HS-27A (cell line): Measurements from ENCODE around the gene RHOJ.
"Not testable (repeated sequence)": the region's sequence is repeated elsewhere in the genome, so short reads cannot be mapped to it uniquely, and the experiment has no call there.

Experiments
- DNase-seq: peaks from one replicate; pipeline ENCODE4 v3.0.0-alpha.2; 2012; ENCODE audit warnings: low read depth, missing footprints

Gene RHOJ

DNA sequence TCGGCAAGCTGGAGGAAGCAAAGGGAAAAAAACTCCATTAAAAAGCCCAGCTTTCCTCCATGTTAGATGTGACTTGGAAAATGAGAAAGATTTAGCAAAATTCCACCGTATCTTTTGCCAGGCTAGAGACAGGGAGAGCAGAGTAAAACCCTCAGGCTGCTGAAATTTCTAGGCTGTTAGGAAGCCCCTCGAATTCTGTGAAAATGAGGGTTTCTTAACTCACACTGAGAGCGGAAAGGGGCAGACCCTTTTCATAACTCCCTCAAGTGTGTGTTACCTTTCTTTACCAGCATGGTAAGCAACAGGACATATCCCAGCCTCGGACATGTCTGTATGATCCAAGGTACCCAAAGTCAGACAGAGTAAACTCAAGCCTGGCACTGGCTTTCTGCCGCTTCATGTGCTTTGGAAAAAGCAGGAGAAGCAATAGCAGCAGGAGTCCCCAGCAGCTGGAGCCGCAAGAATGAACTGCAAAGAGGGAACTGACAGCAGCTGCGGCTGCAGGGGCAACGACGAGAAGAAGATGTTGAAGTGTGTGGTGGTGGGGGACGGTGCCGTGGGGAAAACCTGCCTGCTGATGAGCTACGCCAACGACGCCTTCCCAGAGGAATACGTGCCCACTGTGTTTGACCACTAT is at the start of gene RHOJ:
Gene RHOJ, plus strand, starts transcription at position 37 of the 637 bp plus-strand sequence. Its CDS starts 427 bp downstream, at position 464.
- DNase-seq: no peak

DNA sequence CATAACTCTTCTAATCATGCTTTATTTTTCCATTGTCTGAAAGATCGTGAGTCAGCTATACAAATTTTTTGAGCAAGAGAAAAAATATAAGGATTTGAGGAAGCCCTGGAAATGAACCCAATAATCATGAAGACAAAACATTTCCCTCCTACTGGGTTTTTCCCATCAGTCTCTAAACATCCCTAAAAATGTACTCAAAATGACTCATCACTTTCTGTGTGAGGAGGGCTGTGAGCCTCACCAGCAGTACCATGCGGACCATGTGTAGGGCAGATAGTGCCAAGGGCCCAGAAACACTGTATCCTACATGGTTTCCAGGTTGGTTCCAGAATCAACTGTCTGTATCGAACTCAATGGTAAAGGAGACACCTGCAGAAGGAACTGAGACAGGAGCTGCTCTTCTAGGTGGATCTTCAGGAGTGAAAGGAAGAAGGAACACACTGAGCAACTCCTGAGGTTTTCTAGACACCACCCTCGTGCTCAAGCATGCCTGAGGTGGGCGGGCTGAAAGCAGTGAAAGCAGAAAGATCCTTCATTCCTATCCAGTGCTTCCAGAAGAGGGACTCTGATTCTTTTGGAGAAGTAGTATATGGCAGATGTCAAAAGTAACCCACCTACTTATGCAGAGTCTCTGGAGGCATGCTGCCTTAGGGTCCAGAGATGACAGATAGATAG is 48.6 kb upstream of the RHOJ start:
- no peak for DNase-seq

DNA sequence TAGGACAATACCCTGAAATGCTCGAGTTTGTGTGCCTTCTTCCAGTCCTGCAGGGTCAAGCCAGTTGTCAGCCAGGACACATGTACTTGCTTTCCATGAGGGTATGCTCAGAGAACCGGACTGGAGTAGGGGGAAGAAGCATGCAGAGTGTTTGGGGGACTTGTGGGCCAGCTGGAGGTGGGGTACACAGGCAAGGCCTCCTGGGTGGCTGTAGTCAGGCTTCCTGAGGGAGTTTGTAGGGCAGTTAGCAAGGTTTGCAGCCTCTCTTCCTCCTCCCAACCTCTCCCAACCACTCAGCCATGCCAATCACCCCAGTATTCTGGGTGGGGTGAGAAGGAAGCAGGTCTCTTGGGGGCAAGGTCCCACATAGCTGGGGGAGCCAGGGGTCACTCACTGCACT is 47.0 kb upstream of the RHOJ start:
- no peak for DNase-seq

DNA sequence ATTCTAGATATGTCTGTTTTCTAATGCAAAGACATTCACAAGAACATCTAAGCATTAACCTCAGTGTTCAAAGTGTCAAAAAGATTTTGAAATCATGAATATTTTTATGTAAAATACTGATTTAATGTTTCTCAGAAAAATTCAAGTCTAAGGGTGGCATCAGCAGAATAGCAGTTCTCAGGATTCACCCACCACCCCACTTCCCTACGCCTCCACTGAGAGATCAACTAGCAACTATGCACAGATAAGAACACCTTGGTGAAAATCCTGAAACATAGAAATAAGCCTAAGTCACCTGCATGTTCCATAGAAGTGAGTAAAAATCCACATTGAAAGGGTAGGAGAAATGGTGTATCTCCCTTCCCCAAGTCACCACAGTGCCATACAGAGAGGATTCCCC is 40.9 kb upstream of the RHOJ start:
- DNase-seq: no peak

DNA sequence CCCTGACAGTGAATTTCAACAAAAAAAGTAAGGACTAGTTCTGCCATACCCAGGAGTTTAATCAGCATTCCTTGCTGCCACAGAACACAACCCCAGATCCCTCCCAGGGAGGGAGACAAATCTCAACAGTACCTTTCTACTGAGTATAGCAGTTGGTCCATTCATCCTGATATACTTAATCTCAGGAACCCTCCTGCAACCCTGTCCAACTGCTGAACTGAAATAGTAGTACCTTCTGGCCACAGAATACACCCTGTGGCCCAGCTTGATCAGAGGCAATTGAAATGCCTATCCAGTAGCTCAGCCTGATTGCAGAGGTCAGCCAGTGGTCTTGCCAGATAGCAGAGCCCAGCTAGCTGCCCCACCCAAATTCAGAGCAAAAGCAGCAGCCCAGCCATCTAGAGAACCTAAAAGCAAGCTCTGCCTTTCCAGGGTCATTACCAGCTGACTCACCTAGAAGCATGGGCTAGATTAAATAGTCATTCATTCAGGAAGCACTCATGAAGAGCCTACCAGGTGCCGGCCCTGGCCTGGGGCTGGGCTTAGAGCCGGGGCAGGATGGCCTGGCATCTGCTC is 40.0 kb upstream of the RHOJ start:
- DNase-seq: no peak

DNA sequence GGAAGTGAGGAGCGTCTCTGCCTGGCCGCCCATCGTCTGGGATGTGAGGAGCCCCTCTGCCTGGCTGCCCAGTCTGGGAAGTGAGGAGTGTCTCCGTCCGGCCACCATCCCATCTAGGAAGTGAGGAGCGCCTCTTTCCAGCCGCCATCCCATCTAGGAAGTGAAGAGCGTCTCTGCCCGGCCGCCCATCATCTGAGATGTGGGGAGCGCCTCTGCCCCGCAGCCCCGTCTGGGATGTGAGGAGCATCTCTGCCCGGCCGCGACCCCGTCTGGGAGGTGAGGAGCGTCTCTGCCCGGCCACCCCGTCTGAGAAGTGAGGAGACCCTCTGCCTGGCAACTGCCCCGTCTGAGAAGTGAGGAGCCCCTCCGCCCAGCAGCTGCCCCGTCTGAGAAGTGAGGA is 39.0 kb upstream of the RHOJ start:
- DNase-seq: not testable (repeated sequence)

DNA sequence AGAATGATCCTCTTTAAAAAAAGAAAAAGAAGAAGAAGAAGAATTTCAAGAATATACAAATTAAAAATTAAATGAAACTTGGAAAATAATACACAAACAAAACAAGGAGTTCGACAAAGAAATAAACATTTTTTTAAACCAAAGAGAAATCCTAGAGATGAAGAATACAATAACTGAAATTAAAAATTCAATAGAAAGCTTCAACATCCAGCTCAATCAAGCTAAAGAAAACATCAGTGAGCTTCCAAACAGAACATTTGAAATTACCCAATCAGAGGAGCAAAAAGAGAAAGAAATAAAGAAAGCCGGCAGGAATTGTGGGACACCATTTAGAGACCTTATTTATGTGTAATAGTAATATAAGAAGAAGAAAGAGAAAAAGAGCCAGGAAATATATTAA is 37.2 kb upstream of the RHOJ start:
- DNase-seq: no peak

DNA sequence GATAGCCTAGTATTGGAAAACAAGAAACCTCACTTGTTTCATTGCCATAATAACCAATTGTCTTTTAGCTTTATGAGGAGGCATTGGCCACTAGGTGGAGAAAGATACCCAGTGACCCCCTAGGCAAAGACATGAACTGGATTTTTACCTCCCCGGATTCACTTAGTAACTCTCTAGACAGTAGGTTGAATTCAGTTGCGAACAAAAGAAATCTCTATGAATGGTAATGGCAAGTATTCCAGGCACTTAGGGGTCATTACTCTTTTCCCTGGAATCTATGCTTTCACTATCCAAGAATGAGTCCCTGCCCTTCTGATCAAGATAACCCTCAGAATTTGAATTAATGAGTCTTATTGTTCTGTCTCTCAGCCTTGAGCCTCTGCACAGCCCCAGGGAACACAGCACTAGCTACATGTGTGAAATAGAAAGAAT is 29.5 kb upstream of the RHOJ start:
- peak; percentile 24 for DNase-seq

DNA sequence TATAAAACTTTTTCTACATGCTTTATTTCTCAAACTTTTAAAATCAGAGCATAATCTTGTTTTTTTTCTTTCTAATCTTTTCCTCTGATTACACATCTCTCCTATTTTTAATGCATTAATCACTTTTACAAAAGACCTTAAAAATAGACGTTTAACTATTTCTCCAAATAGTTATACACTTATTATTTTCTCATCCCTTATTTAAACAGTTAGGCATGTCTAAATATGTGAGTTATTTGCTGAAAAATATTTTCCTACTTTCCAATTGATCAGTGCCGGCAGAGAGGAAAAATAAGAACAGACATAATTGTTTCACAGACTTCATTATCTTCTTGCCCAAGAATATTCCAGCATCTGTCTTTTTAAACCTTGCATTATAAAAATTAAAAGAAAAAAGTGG is 28.7 kb upstream of the RHOJ start:
- DNase-seq: no peak

DNA sequence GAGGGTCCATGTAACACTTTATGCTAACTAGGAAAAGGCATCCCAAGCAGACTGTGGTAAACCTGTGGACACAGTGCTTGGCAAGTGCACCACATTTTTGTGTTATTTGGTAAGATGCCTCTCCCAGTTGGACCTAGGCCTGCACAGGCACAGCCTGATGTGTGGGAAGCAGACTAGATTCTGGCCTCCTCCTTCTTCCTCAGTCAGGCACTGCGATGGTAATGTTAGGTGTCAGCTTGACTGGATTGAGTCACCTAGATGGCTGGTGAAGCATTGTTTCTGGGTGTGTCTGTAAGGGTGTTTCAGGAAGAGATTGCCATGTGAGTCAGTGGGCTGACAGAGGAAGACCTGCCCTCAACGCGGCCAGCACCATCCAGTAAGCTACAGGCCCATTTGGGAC is 25.3 kb upstream of the RHOJ start:
- DNase-seq: no peak

DNA sequence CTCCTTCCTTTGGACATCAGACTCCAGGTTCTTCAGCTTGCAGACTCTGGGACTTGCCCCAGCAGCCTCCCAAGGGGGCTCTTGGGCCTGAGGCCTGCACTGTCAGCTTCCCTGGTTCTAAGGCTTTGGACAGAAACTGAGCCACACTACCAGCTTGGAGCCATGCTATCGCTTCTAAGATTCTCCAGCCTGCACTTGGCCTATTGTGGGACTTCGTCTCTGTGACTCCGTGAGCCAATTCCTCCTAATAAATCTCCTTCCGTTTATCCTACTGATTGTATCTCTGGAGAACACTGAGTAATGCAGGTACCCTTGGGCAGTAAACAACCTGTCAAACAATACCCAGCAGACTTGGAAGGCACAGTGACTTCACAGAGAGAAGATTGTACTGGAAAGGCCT is 24.9 kb upstream of the RHOJ start:
- DNase-seq: no peak

DNA sequence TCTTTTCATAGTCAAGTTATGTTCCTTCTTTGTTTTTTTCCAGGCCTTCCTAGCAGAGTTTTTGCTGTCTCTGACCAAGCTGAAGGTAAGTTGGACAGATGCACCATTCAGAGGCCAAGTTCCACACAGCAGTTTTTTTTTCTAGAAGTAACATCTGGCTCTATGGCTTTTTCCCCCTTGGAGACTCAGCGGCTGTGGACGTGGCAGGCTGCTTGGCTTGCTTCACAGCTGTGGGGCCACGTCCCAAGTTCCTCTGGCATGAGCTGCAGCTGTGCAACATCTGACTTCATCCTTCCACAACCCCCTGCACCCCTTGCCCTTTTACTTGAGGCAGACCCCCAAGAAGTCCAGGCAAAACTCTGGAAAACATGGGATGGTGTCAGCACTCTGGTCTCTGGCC is 24.2 kb upstream of the RHOJ start:
- no peak for DNase-seq

DNA sequence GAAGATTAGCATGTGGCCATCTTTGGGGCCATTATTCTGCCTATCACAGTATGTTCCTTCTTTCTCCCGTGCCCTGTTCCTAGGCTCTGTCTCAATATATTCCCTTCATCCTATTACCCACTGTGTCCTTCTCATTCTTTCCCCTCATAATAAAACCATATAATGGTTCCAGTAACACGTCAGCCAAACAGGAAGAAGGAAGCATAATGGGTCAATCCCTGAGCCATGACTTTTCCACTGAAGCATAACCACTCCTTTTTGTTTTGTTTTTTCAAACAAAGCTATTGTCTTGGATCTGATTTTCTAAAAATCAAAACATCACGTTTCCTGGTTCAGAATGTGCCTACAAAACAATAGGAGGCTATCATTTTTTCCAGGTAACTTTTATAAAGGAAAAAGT is 21.3 kb upstream of the RHOJ start:
- no peak for DNase-seq

DNA sequence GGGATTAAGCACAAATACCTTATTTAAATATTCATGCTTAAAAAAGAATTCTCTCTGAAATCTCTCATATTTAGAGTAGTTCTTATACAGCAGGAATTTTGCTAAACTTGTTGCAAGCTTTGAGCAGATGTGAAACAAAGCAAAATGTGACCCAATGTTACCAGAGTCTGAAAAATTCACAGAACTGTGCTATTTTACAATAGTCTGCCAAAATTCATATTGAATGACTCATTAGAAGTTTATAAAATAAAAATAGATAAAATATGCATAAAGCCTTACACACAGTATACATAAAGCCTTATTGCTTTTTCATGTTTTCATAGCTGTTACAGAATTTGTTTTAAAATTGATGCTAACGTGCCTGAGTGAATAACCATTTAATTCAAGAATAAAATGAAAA is 17.8 kb upstream of the RHOJ start:
- no peak for DNase-seq

DNA sequence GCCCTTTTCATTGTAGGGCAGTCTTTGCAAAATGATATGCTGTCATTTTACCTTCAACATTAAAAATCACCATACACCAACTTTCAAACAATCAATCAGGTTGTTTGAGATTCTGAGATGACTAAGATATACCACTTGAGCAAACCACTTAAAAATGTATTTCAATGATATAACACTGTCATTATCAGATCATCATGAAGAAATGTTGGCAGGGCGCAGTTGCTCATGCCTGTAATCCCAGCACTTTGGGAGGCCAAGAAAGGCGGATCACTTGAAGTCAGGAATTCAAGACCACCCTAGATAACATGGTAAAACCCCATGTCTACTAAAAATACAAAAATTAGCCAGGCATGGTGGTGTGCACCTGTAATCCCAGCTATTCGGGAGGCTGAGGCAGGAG is 13.0 kb upstream of the RHOJ start:
- DNase-seq: no peak

DNA sequence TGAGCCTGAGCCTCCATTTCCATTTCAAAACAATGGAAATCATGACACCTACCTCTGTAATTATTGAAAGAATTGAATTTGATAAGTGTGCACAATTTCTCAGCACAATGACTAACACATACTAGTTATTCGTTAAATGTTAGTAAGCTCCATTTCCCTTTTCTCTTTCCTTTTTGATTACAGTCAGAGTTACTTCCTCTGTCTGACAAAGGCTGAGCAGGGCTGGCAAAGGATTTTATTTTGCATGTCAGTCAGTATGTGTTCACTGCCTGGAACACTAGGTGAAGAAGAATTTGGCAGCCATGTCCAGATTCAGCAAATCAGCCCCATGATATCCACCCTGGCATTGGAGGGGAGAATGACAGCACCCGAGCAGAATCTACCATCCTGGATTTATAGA is 12.2 kb upstream of the RHOJ start:
- DNase-seq: no peak

DNA sequence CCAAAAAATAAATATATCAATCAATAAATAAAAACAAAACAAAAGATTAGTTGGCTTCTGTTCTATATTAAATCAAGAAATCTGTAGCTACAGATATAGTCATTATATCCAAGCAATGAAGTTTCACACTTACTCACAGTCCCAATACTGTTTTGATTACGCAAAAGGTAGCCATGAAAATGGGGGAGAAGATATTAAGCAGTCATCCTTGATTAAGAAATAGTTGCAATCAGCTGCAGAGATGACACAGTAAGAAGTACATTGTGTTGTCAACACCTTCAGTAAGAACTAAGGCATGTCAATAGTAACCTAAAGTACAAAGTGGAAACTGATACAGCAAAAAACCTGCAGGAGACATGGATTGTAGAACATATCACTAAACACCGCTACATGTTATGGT is 11.0 kb upstream of the RHOJ start:
- DNase-seq: no peak

DNA sequence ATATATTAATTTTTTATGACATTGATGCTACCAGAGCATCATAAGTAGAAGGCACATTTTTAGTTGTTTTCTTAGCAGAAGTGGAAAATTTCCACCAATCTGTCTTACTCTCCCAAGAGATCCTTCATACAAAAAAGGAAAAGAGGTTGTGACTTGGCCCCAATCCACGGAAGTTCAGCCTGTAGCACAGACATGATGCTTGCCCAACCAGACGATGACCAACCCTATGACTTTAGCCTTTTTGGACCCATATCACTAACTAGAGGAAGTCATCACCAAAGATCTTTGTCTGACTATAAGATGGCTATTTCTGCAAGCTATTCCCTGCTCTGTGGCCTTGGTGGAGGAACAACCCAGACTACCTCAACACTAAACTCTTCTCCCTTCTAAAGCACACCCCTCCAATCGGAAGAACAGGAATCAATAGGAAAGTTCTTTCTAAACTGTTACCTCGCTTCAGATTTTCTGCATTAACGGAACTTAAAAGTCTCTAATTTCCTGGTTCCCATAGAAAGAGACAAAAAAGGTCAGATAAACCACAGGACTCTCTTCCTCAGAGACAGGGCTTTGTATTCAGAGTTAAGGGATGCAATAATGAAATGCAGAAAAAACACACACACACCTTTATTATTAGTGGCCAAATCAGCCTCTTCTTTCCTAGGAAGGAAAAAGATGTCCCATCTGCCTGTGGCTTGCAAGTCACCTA is 4.1 kb upstream of the RHOJ start:
- no peak for DNase-seq

DNA sequence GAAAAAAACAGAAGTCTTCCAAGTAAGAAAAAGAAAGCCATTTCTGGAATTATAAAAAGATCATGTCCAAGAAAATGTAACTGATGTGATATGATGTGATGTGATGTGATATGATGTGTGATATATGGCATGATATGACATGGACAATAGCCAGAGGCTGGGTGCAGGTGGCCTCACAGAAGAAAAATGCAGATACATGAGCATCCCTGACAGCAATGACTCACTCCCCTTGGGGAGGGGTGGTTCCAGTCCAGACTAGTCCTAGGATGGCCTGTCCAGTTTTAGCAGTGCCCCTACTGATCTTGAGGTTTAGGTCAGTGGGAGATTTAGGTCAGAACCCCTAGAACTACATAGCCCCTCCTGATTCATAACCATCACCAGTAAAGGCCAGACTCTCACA is 3.5 kb upstream of the RHOJ start:
- DNase-seq: no peak

DNA sequence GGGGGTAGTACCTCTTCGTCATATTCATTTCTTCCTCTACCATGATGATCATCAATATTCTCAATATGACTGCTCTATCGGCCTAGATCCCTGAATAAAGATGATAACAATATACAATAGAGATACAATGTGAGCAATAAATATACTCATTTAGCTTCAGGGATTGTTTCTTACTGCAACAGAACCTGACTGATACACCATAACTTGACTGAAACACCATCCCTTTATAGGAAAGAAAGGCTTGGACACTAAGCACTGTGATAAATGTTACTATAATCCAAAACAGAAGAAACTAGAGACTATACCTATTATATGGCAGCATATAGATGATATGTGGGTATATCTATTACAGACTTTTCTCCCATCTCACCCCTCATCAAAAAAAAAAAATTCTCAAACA is 1.2 kb upstream of the RHOJ start:
- DNase-seq: no peak

DNA sequence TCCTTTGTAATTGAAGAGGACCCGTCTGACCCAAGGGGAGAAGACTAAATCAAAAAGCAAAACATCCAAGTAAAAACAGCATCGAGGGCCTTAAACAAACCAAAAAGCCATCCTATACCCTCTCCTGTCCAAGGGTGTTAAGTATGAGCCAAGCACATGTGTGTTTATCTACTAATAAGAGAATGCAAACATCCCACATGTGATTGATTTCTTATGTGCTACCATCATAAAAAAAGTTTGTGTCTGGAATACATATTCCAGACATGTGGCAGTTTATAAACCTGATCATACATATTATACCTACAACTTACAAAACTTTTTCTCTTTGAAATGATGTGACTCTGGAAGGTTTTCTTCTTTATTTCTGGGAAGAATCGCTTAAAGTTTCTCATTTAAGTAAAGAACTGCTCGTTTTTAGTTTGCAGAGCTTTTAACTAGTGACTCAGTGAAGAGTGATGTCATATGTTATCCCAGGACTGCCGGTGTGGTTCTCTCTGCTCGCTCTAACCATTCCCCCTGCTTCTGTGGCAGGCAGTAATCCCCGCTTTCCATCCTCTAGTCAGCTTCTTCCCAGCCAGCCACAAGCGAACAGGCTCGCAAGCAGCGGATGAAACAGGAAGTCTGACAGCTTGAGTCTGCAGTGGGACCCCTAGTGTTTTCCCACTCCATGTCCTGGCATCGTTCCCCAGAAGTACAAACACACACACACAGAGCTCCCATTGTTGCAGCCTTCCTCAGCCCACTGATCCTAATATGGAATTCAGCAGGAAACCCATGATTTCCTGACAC is 431 bp upstream of the RHOJ start:
- peak; percentile 30 for DNase-seq

DNA sequence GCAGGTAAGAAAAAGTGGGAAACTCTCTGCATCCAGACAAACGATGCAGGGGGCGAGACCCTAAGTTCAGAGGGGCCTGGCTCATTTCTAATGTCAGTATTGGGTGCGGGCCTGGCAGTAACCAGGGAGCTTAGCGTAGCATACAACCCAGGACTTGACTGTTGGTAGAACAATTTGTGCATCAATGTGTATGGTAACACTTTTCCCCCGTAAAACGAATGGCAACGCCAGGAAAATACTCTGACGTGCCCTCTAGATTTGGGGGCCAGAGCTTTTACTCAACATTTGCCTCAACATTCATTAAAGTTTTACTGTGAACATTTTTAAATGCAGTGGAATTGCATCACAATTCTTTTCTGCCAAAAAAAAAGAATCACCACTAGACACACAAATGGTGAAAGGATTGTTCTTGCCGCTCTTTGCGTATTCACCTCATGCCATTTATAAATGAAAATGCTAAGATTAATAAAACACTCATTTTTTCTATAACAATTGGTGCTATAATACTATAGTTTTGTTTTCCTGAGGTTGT is 867 bp downstream of the RHOJ start:
- no peak for DNase-seq
